Neural progenitor cell (in vitro differentiated cells): ENCODE measurements around the gene CLIC5.

ENCODE experiments used
- EZH2 ChIP-seq: fragments of 200-600 bp; sonication (generic); IDR thresholded peaks from 2 replicates; pipeline ENCODE4 v1.6.1; 2017; ENCODE audit warnings: antibody characterized with exemption, mild to moderate bottlenecking, moderate library complexity
- TF ChIP-seq, protein P1 (sequence below): fragments of 200-600 bp; sonication (generic); IDR thresholded peaks from 2 replicates; pipeline ENCODE4 v1.5.1; 2017; ENCODE audit warnings: antibody characterized with exemption, mild to moderate bottlenecking

DNA sequence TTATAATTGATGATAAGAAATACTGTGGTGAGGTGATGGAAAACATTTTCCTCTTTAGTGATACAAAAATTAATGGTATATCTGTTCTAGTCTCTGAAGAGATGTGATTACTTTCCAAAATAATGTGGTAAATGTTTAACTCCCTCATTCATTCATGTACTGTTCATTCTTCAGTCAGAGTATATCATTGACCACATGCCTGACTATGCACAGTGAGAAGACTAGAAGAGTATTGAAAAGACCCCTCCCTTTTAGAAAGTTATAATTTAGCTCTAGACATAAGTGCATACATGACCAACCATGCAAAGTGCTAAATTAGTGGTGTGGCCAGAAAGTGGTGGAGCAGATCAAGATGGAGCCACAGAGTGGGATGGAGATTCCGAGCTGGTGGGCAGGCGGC is 133.0 kb downstream of the CLIC5 start:
- TF ChIP-seq EZH2: no peak
- TF ChIP-seq, protein P1, sequence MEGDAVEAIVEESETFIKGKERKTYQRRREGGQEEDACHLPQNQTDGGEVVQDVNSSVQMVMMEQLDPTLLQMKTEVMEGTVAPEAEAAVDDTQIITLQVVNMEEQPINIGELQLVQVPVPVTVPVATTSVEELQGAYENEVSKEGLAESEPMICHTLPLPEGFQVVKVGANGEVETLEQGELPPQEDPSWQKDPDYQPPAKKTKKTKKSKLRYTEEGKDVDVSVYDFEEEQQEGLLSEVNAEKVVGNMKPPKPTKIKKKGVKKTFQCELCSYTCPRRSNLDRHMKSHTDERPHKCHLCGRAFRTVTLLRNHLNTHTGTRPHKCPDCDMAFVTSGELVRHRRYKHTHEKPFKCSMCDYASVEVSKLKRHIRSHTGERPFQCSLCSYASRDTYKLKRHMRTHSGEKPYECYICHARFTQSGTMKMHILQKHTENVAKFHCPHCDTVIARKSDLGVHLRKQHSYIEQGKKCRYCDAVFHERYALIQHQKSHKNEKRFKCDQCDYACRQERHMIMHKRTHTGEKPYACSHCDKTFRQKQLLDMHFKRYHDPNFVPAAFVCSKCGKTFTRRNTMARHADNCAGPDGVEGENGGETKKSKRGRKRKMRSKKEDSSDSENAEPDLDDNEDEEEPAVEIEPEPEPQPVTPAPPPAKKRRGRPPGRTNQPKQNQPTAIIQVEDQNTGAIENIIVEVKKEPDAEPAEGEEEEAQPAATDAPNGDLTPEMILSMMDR: no peak
